Measurements from ENCODE around the gene BRD2. TPM values are rescaled to one million over a fixed set of nuclear protein-coding genes. Genes with fewer than 3 reads are reported as not detected.

Gene BRD2
- total and polyA plus RNA-seq, 2 of the 4 experiments (the other 2 are of a cell fraction), result 99.5 to 144 TPM

- Histone ChIP-seq H3K56ac (ENCODE audit: extremely low read depth, insufficient read depth, low read length) (no peak overlapping the region), H2BK5ac (ENCODE audit: low read depth, low read length, poor library complexity, severe bottlenecking) (no peak overlapping the region), H3K23ac (ENCODE audit: low read depth, low read length) (no peak overlapping the region), H3K4ac (ENCODE audit: low read depth, low read length) (no peak overlapping the region), H4K20me1 (ENCODE audit: insufficient read depth, low read length) (no peaks in the 10 kb centered on the region), H2AK5ac (ENCODE audit: low read depth, low read length) (no peak overlapping the region), H3K4me1 (ENCODE audit: control insufficient read depth, insufficient read depth, low read length) (peaks cover 11% of the 10 kb centered on the region), H2AFZ (replicated peaks; ENCODE audit: low read length, poor library complexity) (no peak overlapping the region), H2BK20ac (ENCODE audit: low read depth, low read length) (no peak overlapping the region), H3K9me3 (ENCODE audit: control insufficient read depth, insufficient read depth, low read length) (no peaks in the 10 kb centered on the region), H3K27ac (ENCODE audit: insufficient read depth, low read length) (no peak overlapping the region), H3K9me1 (ENCODE audit: insufficient read depth, low read length) (peaks cover 9% of the 10 kb centered on the region), H3K27me3 (ENCODE audit: control insufficient read depth, insufficient read depth, low read length) (no peaks in the 10 kb centered on the region), H3K36me3 (ENCODE audit: control insufficient read depth, insufficient read depth, low read length) (no peaks in the 10 kb centered on the region), H3K4me2 (ENCODE audit: low read depth, low read length) (no peak overlapping the region), H4K8ac (ENCODE audit: low read depth in 2 of 2, low read length in 2 of 2) (no peak overlapping the region), H4K5ac (ENCODE audit: low read depth, low read length) (no peak overlapping the region), H2BK120ac (ENCODE audit: low read depth, low read length) (no peak overlapping the region), H3K14ac (replicated peaks; ENCODE audit: low read depth, low read length) (no peak overlapping the region), H3K79me1 (ENCODE audit: low read depth in 1 of 2, low read length in 2 of 2) (0 out of 4 replicates have a peak, but pooled peaks cover 0 to 3% of the 10 kb centered on the region in 2 experiments), H3K9ac (ENCODE audit: low read depth, low read length) (no peak overlapping the region), H3K18ac (ENCODE audit: low read depth, low read length) (no peak overlapping the region), H2AK9ac (replicated peaks; ENCODE audit: low read depth, low read length, poor library complexity) (no peak overlapping the region), H2BK15ac (ENCODE audit: low read depth, low read length) (no peak overlapping the region), H4K91ac (ENCODE audit: insufficient read depth, low read depth, low read length) (0 out of 2 replicates have a peak overlapping the region, but pooled peaks have one; percentile 9), H3K4me3 (ENCODE audit: insufficient read depth, low read depth, low read length) (no peak overlapping the region)
- ATAC-seq (ENCODE audit: low read depth) (peak; percentile 52), DNase-seq (peak; percentile 64)
- intact Hi-C loops (cut with micrococcal nuclease) (loop anchor here (1.0 kb wide), 1 partner anchor 63 kb away; no protein-coding TSS in a partner anchor), dilution Hi-C loops (cut with HindIII; ENCODE audit: low sequenced_read_pairs, unreplicated experiment) (no loop called here), in situ Hi-C loops (cut with MboI; ENCODE audit: low sequenced_read_pairs) (no loop called here)
- POLR2A ChIA-PET (ENCODE audit: unreplicated experiment), result interaction anchor here (0.7 kb wide), 1 partner anchor 22 kb away, joined by 3 read pairs; no protein-coding TSS in a partner anchor
- CTCF ChIA-PET, result interaction anchor here (2.2 kb wide), 1 partner anchor 36 kb away, joined by 8 read pairs; no protein-coding TSS in a partner anchor
- TF ChIP-seq RAD21 (IDR thresholded peaks at IDR 0.05; ENCODE audit: low read length), result peak; percentile 80
- TF ChIP-seq CEBPB (IDR thresholded peaks at IDR 0.05; ENCODE audit: low read depth, low read length), result no peak
- no peak for TF ChIP-seq RFX5 (IDR thresholded peaks at IDR 0.05; ENCODE audit: low read depth, low read length)
- TF ChIP-seq, protein P1, sequence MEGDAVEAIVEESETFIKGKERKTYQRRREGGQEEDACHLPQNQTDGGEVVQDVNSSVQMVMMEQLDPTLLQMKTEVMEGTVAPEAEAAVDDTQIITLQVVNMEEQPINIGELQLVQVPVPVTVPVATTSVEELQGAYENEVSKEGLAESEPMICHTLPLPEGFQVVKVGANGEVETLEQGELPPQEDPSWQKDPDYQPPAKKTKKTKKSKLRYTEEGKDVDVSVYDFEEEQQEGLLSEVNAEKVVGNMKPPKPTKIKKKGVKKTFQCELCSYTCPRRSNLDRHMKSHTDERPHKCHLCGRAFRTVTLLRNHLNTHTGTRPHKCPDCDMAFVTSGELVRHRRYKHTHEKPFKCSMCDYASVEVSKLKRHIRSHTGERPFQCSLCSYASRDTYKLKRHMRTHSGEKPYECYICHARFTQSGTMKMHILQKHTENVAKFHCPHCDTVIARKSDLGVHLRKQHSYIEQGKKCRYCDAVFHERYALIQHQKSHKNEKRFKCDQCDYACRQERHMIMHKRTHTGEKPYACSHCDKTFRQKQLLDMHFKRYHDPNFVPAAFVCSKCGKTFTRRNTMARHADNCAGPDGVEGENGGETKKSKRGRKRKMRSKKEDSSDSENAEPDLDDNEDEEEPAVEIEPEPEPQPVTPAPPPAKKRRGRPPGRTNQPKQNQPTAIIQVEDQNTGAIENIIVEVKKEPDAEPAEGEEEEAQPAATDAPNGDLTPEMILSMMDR (conservative IDR thresholded peaks at IDR 0.05; ENCODE audit: low read depth, low read length), result peak; percentile 63
- TF ChIP-seq SMC3 (IDR thresholded peaks at IDR 0.05; ENCODE audit: low read depth, low read length), result peak; percentile 55
- WGBS, 2 experiments (ENCODE audit: extremely low coverage in 2 of 2, insufficient read length in 1 of 2), result no CpG with 5 or more reads among the region's 11 CpGs
- BruUV-seq (replicated peaks), result no TSS peak
Observed at GRCh38 chr6:32947552-32948465, 20.6 kb upstream of the BRD2 start.
